Measurements from ENCODE around the gene TLDC2.
"Not testable (repeated sequence)": the region's sequence is repeated elsewhere in the genome, so short reads cannot be mapped to it uniquely, and the experiment has no call there.

GRCh38 chr20:36932067-36932466 lies 56.1 kb downstream of the TLDC2 start:
- TF ChIP-seq, protein P1, sequence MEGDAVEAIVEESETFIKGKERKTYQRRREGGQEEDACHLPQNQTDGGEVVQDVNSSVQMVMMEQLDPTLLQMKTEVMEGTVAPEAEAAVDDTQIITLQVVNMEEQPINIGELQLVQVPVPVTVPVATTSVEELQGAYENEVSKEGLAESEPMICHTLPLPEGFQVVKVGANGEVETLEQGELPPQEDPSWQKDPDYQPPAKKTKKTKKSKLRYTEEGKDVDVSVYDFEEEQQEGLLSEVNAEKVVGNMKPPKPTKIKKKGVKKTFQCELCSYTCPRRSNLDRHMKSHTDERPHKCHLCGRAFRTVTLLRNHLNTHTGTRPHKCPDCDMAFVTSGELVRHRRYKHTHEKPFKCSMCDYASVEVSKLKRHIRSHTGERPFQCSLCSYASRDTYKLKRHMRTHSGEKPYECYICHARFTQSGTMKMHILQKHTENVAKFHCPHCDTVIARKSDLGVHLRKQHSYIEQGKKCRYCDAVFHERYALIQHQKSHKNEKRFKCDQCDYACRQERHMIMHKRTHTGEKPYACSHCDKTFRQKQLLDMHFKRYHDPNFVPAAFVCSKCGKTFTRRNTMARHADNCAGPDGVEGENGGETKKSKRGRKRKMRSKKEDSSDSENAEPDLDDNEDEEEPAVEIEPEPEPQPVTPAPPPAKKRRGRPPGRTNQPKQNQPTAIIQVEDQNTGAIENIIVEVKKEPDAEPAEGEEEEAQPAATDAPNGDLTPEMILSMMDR (IDR thresholded peaks at IDR 0.05): not testable (repeated sequence)
- TF ChIP-seq POLR2A (IDR thresholded peaks at IDR 0.05): not testable (repeated sequence)

All from uterus (tissue), 2 donors.